KBM-7 (cell line): ENCODE results near the gene SOS1.
"Not testable (repeated sequence)": the region's sequence is repeated elsewhere in the genome, so short reads cannot be mapped to it uniquely, and the experiment has no call there.

Experiments used
- DNase-seq: peaks from one replicate; pipeline ENCODE4 v3.0.0-alpha.2; 2015
- in situ Hi-C: fragments of 300-500 bp; cut with MboI; formaldehyde crosslinking; loops from 2 replicates; pipeline ENCODE4 v1.14.3; 2020; ENCODE audit warnings: low sequenced_read_pairs, low pct_unique_long_range_greater_than_20kb, mixed read lengths

Gene SOS1

GRCh38 chr2:38947241-38948239 is 173.3 kb downstream of the SOS1 start:
- in situ Hi-C loops: no loop called here
- peak; percentile 75 for DNase-seq

- in situ Hi-C loops: no loop called here
- peak; percentile 84 for DNase-seq
Observed at GRCh38 chr2:38945911-38946310, 174.9 kb downstream of the SOS1 start.

- in situ Hi-C loops: no loop called here
- DNase-seq: no peak
Observed at GRCh38 chr2:38945372-38945771, 175.5 kb downstream of the SOS1 start.

- in situ Hi-C loops: no loop called here
- no peak for DNase-seq
Observed at GRCh38 chr2:38943784-38944183, 177.1 kb downstream of the SOS1 start.

GRCh38 chr2:38940746-38941145 is 180.1 kb downstream of the SOS1 start:
- DNase-seq: no peak
- in situ Hi-C loops: no loop called here

GRCh38 chr2:38937548-38937947 is 183.3 kb downstream of the SOS1 start:
- no peak for DNase-seq
- in situ Hi-C loops: no loop called here

- DNase-seq, in situ Hi-C loops: not testable (repeated sequence)
Observed at GRCh38 chr2:38936516-38936915, 184.3 kb downstream of the SOS1 start.

GRCh38 chr2:38935568-38936172 is 185.2 kb downstream of the SOS1 start:
- in situ Hi-C loops: no loop called here
- no peak for DNase-seq

GRCh38 chr2:38934742-38935141 is 186.1 kb downstream of the SOS1 start:
- DNase-seq: no peak
- in situ Hi-C loops: no loop called here

GRCh38 chr2:38933653-38934052 is 187.2 kb downstream of the SOS1 start:
- in situ Hi-C loops: no loop called here
- no peak for DNase-seq

- no peak for DNase-seq
- in situ Hi-C loops: no loop called here
Observed at GRCh38 chr2:38932586-38932985, 188.3 kb downstream of the SOS1 start.
